Neuronal stem cell (in vitro differentiated cells): Measurements from ENCODE around the gene MYO16.

Source experiments
- DNase-seq: peaks from one replicate; pipeline ENCODE4 v3.0.0-alpha.2; 2013; ENCODE audit warnings: low spot score
- H2AFZ ChIP-seq: one replicate; pipeline ENCODE4 v1.6.1; 2013; ENCODE audit warnings: mild to moderate bottlenecking, low read length, inconsistent platforms
- H2AK5ac ChIP-seq: 2 replicates; pipeline ENCODE4 v1.6.1; 2013; ENCODE audit warnings: low read depth, mild to moderate bottlenecking, inconsistent platforms, low read length, moderate library complexity, mixed read lengths
- H2BK120ac ChIP-seq: 2 replicates; pipeline ENCODE4 v1.6.1; 2013; ENCODE audit warnings: low read depth, mild to moderate bottlenecking, inconsistent platforms, low read length, moderate library complexity, mixed read lengths
- H2BK12ac ChIP-seq: one replicate; pipeline ENCODE4 v1.6.1; 2013; ENCODE audit warnings: low read length, inconsistent platforms
- H2BK15ac ChIP-seq: 2 replicates; pipeline ENCODE4 v1.6.1; 2013; ENCODE audit warnings: mild to moderate bottlenecking, low read length, inconsistent platforms, mixed read lengths
- H2BK5ac ChIP-seq: one replicate; pipeline ENCODE4 v1.6.1; 2013; ENCODE audit warnings: inconsistent platforms, mild to moderate bottlenecking, low read length, moderate library complexity
- H3K14ac ChIP-seq: one replicate; pipeline ENCODE4 v1.6.1; 2013; ENCODE audit warnings: low read length, inconsistent platforms
- H3K18ac ChIP-seq: 2 replicates; pipeline ENCODE4 v1.6.1; 2013; ENCODE audit warnings: low read length, inconsistent platforms
- H3K23ac ChIP-seq: 2 replicates; pipeline ENCODE4 v1.6.1; 2013; ENCODE audit warnings: low read depth, mild to moderate bottlenecking, mixed read lengths, low read length, inconsistent platforms; ENCODE audit not compliant: poor library complexity
- H3K27ac ChIP-seq: replicated peaks from 3 replicates; pipeline ENCODE4 v1.5.1; 2013; ENCODE audit warnings: low read length, inconsistent platforms
- H3K27me3 ChIP-seq, 3 experiments: 2 replicates each; pipeline ENCODE4 v1.6.1; 2013; ENCODE audit warnings: low read length in 3 of 3, mild to moderate bottlenecking in 2 of 3, inconsistent platforms in 1 of 3, low read depth in 1 of 3, mixed read lengths in 1 of 3, moderate library complexity in 1 of 3; ENCODE audit not compliant: control insufficient read depth in 3 of 3, insufficient read depth in 3 of 3
- H3K36me3 ChIP-seq, 2 donors: replicated peaks in 1 of 2; 2 replicates each; pipeline ENCODE4 v1.6.1; 2013; ENCODE audit warnings: low read length in 2 of 2; ENCODE audit not compliant: control insufficient read depth in 2 of 2, insufficient read depth in 2 of 2
- H3K4ac ChIP-seq: 2 replicates; pipeline ENCODE4 v1.6.1; 2013; ENCODE audit warnings: inconsistent platforms, mild to moderate bottlenecking, low read length, moderate library complexity
- H3K4me1 ChIP-seq, 2 donors: 1 replicate in 1 of 2; 2 replicates in 1 of 2; pipeline ENCODE4 v1.6.1; 2013; ENCODE audit warnings: low read length in 2 of 2, low read depth in 1 of 2; ENCODE audit not compliant: control insufficient read depth in 2 of 2, insufficient read depth in 1 of 2
- H3K4me2 ChIP-seq: one replicate; pipeline ENCODE4 v1.6.1; 2013; ENCODE audit warnings: mild to moderate bottlenecking, low read length, inconsistent platforms; ENCODE audit not compliant: insufficient read depth, poor library complexity, severe bottlenecking
- H3K4me3 ChIP-seq, 2 donors: 2 replicates each; pipeline ENCODE4 v1.5.1; 2013; ENCODE audit warnings: low read length in 2 of 2, mild to moderate bottlenecking in 2 of 2, inconsistent platforms in 1 of 2, moderate library complexity in 1 of 2
- H3K79me1 ChIP-seq: one replicate; pipeline ENCODE4 v1.6.1; 2013; ENCODE audit warnings: low read depth, mild to moderate bottlenecking, inconsistent platforms, low read length, moderate library complexity
- H3K9ac ChIP-seq: one replicate; pipeline ENCODE4 v1.6.1; 2013; ENCODE audit warnings: mild to moderate bottlenecking, low read depth, low read length, inconsistent platforms; ENCODE audit not compliant: poor library complexity
- H3K9me3 ChIP-seq, 2 donors: replicated peaks in 1 of 2; 2 replicates each; pipeline versions ENCODE3 to v1.6.1; 2013; ENCODE audit warnings: low read length in 2 of 2, mild to moderate bottlenecking in 2 of 2, inconsistent platforms in 1 of 2, low read depth in 1 of 2, mixed read lengths in 1 of 2, moderate library complexity in 1 of 2; ENCODE audit not compliant: control insufficient read depth in 2 of 2, insufficient read depth in 1 of 2
- H4K8ac ChIP-seq: one replicate; pipeline ENCODE4 v1.6.1; 2013; ENCODE audit warnings: low read depth, mild to moderate bottlenecking, inconsistent platforms, low read length, moderate library complexity
- H4K91ac ChIP-seq: one replicate; pipeline ENCODE4 v1.6.1; 2013; ENCODE audit warnings: low read length, low read depth, mild to moderate bottlenecking, inconsistent platforms; ENCODE audit not compliant: poor library complexity
- WGBS, 2 donors: extraction: QIAGEN DNeasy Blood & Tissue Kit; methylation state at CpG; one replicate each; pipeline ENCODE4 v1.1.7; 2013; ENCODE audit warnings: missing lambda C conversion rate in 2 of 2, mixed read lengths in 1 of 2; ENCODE audit not compliant: insufficient read length in 2 of 2, insufficient replicate concordance in 1 of 2; ENCODE audit errors: extremely low coverage in 2 of 2; 5-methylcytosine and 5-hydroxymethylcytosine counted together

Gene MYO16

GRCh38 chr13:108734676-108735075 lies 105.3 kb downstream of the MYO16 start:
- H3K27ac ChIP-seq = no peak overlapping the region
- no peak overlapping the region for H3K14ac ChIP-seq
- H3K4ac ChIP-seq = no peak overlapping the region
- H3K18ac ChIP-seq = no peak overlapping the region
- no peak overlapping the region for H3K23ac ChIP-seq
- H4K8ac ChIP-seq = no peak overlapping the region
- no peak overlapping the region for H2BK15ac ChIP-seq
- no peaks in the 10 kb centered on the region for H3K79me1 ChIP-seq
- no peak overlapping the region for H4K91ac ChIP-seq
- H3K36me3 ChIP-seq = no peaks in the 10 kb centered on the region
- H2BK120ac ChIP-seq = no peak overlapping the region
- no CpG with 5 or more reads among the region's 4 CpGs for WGBS, 2 donors
- H3K4me1 ChIP-seq = no peaks in the 10 kb centered on the region
- H3K4me2 ChIP-seq = no peak overlapping the region
- H3K27me3 ChIP-seq = no peaks in the 10 kb centered on the region
- H2AFZ ChIP-seq = peak overlapping the region; percentile 79
- H2AK5ac ChIP-seq = no peak overlapping the region
- H2BK12ac ChIP-seq = no peak overlapping the region
- DNase-seq = no peak
- no peak overlapping the region for H3K9ac ChIP-seq
- no peaks in the 10 kb centered on the region for H3K9me3 ChIP-seq
- H2BK5ac ChIP-seq = no peak overlapping the region
- no peak overlapping the region for H3K4me3 ChIP-seq

- Histone ChIP-seq H3K23ac (no peak overlapping the region), H2BK5ac (no peak overlapping the region), H3K79me1 (no peaks in the 10 kb centered on the region), H3K4me2 (no peak overlapping the region), H3K4me1 (peaks cover 2 to 8% of the 10 kb centered on the region in 2 donors), H2BK15ac (no peak overlapping the region), H3K27ac (no peak overlapping the region), H4K8ac (no peak overlapping the region), H3K27me3 (no peaks in the 10 kb centered on the region), H4K91ac (no peak overlapping the region), H2AFZ (no peak overlapping the region), H3K4ac (no peak overlapping the region), H2AK5ac (no peak overlapping the region), H3K9me3 (peaks cover 0 to 12% of the 10 kb centered on the region in 2 donors), H3K18ac (no peak overlapping the region), H3K36me3 (no peaks in the 10 kb centered on the region), H3K14ac (no peak overlapping the region), H2BK12ac (no peak overlapping the region), H3K4me3 (no peak overlapping the region), H3K9ac (no peak overlapping the region), H2BK120ac (no peak overlapping the region)
- WGBS, 2 donors = no CpG with 5 or more reads among the region's 5 CpGs
- DNase-seq = no peak
Observed at GRCh38 chr13:108741930-108742329, 112.5 kb downstream of the MYO16 start.

GRCh38 chr13:108742701-108743451 lies 113.5 kb downstream of the MYO16 start:
- Histone ChIP-seq H2AFZ (peak overlapping the region; percentile 82), H3K27me3 (no peaks in the 10 kb centered on the region)
- no CpG with 5 or more reads among the region's 2 CpGs for WGBS, 2 donors

GRCh38 chr13:108743522-108743921 lies 114.1 kb downstream of the MYO16 start:
- Histone ChIP-seq H2AK5ac (no peak overlapping the region), H2BK12ac (no peak overlapping the region), H2AFZ (peak overlapping the region; percentile 82), H3K9ac (no peak overlapping the region), H3K18ac (no peak overlapping the region), H3K14ac (no peak overlapping the region), H3K4ac (no peak overlapping the region), H3K23ac (no peak overlapping the region), H3K27me3 (no peaks in the 10 kb centered on the region), H3K4me2 (no peak overlapping the region), H3K4me3 (no peak overlapping the region), H3K79me1 (no peaks in the 10 kb centered on the region), H4K91ac (no peak overlapping the region), H3K27ac (no peak overlapping the region), H2BK5ac (no peak overlapping the region), H2BK120ac (no peak overlapping the region), H3K9me3 (peaks cover 0 to 12% of the 10 kb centered on the region in 2 donors), H3K36me3 (no peaks in the 10 kb centered on the region), H2BK15ac (no peak overlapping the region), H4K8ac (no peak overlapping the region), H3K4me1 (peaks cover 2 to 10% of the 10 kb centered on the region in 2 donors)
- WGBS, 2 donors = no CpG with 5 or more reads among the region's 4 CpGs
- no peak for DNase-seq

More at GRCh38 chr13:108742701-108743451, 113.5 kb downstream of the MYO16 start:
- no peak for DNase-seq
- Histone ChIP-seq H3K36me3 (no peaks in the 10 kb centered on the region), H2BK120ac (no peak overlapping the region), H3K14ac (no peak overlapping the region), H3K4me2 (no peak overlapping the region), H4K91ac (no peak overlapping the region), H4K8ac (no peak overlapping the region), H3K4ac (no peak overlapping the region), H3K4me3 (no peak overlapping the region), H2BK12ac (no peak overlapping the region), H3K23ac (no peak overlapping the region), H3K18ac (no peak overlapping the region), H2BK15ac (no peak overlapping the region), H3K9ac (no peak overlapping the region), H2AK5ac (no peak overlapping the region), H3K27ac (no peak overlapping the region), H2BK5ac (no peak overlapping the region), H3K79me1 (no peaks in the 10 kb centered on the region), H3K9me3 (peaks cover 0 to 12% of the 10 kb centered on the region in 2 donors), H3K4me1 (peaks cover 2 to 10% of the 10 kb centered on the region in 2 donors)
